T1000 (cell line): ENCODE data around the gene CYP46A1.

Experiments
- DNase-seq: peaks from one replicate; lab custom pipeline; 2025; ENCODE audit warnings: mixed read lengths; lab: John Stamatoyannopoulos, UW

CYP46A1 gene

GRCh38 chr14:99688210-99688581 is 4.1 kb downstream of the CYP46A1 start:
- DNase-seq: no peak

- no peak for DNase-seq
Observed at GRCh38 chr14:99688629-99689028, 4.5 kb downstream of the CYP46A1 start.

- no peak for DNase-seq
Observed at GRCh38 chr14:99689266-99690236, 5.5 kb downstream of the CYP46A1 start.

- no peak for DNase-seq
Observed at GRCh38 chr14:99690636-99691035, 6.5 kb downstream of the CYP46A1 start.

GRCh38 chr14:99691111-99691885 is 7.2 kb downstream of the CYP46A1 start:
- no peak for DNase-seq

GRCh38 chr14:99693918-99694317 is 9.8 kb downstream of the CYP46A1 start:
- DNase-seq: no peak

- no peak for DNase-seq
Observed at GRCh38 chr14:99696929-99697328, 12.8 kb downstream of the CYP46A1 start.

- no peak for DNase-seq
Observed at GRCh38 chr14:99698236-99698635, 14.1 kb downstream of the CYP46A1 start.

- DNase-seq: no peak
Observed at GRCh38 chr14:99698642-99699041, 14.5 kb downstream of the CYP46A1 start.

- no peak for DNase-seq
Observed at GRCh38 chr14:99699085-99699760, 15.1 kb downstream of the CYP46A1 start.

GRCh38 chr14:99699861-99700260 is 15.8 kb downstream of the CYP46A1 start:
- DNase-seq: no peak

- no peak for DNase-seq
Observed at GRCh38 chr14:99700379-99700778, 16.3 kb downstream of the CYP46A1 start.

- no peak for DNase-seq
Observed at GRCh38 chr14:99701260-99701659, 17.2 kb downstream of the CYP46A1 start.

GRCh38 chr14:99702115-99702514 is 18.0 kb downstream of the CYP46A1 start:
- no peak for DNase-seq

- no peak for DNase-seq
Observed at GRCh38 chr14:99703381-99703780, 19.3 kb downstream of the CYP46A1 start.

- no peak for DNase-seq
Observed at GRCh38 chr14:99704037-99704436, 19.9 kb downstream of the CYP46A1 start.

- DNase-seq: no peak
Observed at GRCh38 chr14:99706107-99706900, 22.2 kb downstream of the CYP46A1 start.

- no peak for DNase-seq
Observed at GRCh38 chr14:99707420-99707819, 23.3 kb downstream of the CYP46A1 start.

GRCh38 chr14:99707921-99708320 is 23.8 kb downstream of the CYP46A1 start:
- DNase-seq: no peak

- DNase-seq: no peak
Observed at GRCh38 chr14:99708449-99708848, 24.4 kb downstream of the CYP46A1 start.

- no peak for DNase-seq
Observed at GRCh38 chr14:99713972-99714371, 29.9 kb downstream of the CYP46A1 start.
